CD4-positive, CD25-positive, alpha-beta regulatory T cell (primary cell): ENCODE results near the gene PTPRG. TPM values are rescaled to one million over a fixed set of nuclear protein-coding genes. Genes with fewer than 3 reads are reported as not detected.

Experiments used
- ATAC-seq, 2 donors: fragments of 150-1000 bp; cut with Tn5 transposase; one replicate each; pipeline ENCODE4 v1.10.0; 2021; ENCODE audit warnings: low read depth in 2 of 2, moderate number of reproducible peaks in 2 of 2, moderate library complexity in 1 of 2
- DNase-seq, 3 donors: peaks; one replicate each; pipeline versions ENCODE4 v3.0.0 to v3.0.0-alpha.2; 2012 to 2022; ENCODE audit warnings: mixed read lengths in 1 of 3
- H3K27ac ChIP-seq: one replicate; pipeline ENCODE4 v1.7.0; 2013; ENCODE audit warnings: mild to moderate bottlenecking, low read length; ENCODE audit not compliant: insufficient read depth, poor library complexity, severe bottlenecking
- H3K27me3 ChIP-seq: one replicate; pipeline ENCODE4 v1.7.0; 2013; ENCODE audit warnings: low read length; ENCODE audit not compliant: control insufficient read depth, insufficient read depth
- H3K36me3 ChIP-seq: one replicate; pipeline ENCODE4 v1.7.0; 2013; ENCODE audit warnings: mild to moderate bottlenecking, low read length, moderate library complexity; ENCODE audit not compliant: control insufficient read depth, insufficient read depth
- H3K4me1 ChIP-seq: 2 replicates; pipeline ENCODE4 v1.7.0; 2013; ENCODE audit warnings: mild to moderate bottlenecking, low read length; ENCODE audit not compliant: insufficient read depth, control insufficient read depth, poor library complexity, severe bottlenecking
- H3K4me3 ChIP-seq: one replicate; pipeline ENCODE4 v1.7.0; 2013; ENCODE audit warnings: low read depth, mild to moderate bottlenecking, low read length, moderate library complexity
- H3K9me3 ChIP-seq, 2 experiments: 1 replicate in 1 of 2; 2 replicates in 1 of 2; pipeline ENCODE4 v1.7.0; 2013; ENCODE audit warnings: low read length in 2 of 2, mild to moderate bottlenecking in 1 of 2, moderate library complexity in 1 of 2; ENCODE audit not compliant: control insufficient read depth in 2 of 2
- H3K27ac Mint-ChIP-seq, 3 donors: one replicate each; pipeline ENCODE4 v1.8.0; 2020 to 2022; ENCODE audit warnings: mild to moderate bottlenecking in 3 of 3, mixed read lengths in 3 of 3, moderate library complexity in 2 of 3
- H3K27me3 Mint-ChIP-seq: one replicate; pipeline ENCODE4 v1.8.0; 2022; ENCODE audit warnings: mild to moderate bottlenecking, mixed read lengths
- H3K36me3 Mint-ChIP-seq: one replicate; pipeline ENCODE4 v1.8.0; 2020; ENCODE audit warnings: mixed read lengths
- H3K4me1 Mint-ChIP-seq, 4 donors: one replicate each; pipeline ENCODE4 v1.8.0; 2020 to 2022; ENCODE audit warnings: mixed read lengths in 4 of 4, mild to moderate bottlenecking in 1 of 4
- H3K4me3 Mint-ChIP-seq, 4 donors: one replicate each; pipeline ENCODE4 v1.8.0; 2020 to 2022; ENCODE audit warnings: mild to moderate bottlenecking in 4 of 4, mixed read lengths in 4 of 4, moderate library complexity in 3 of 4
- H3K9me3 Mint-ChIP-seq, 7 donors: one replicate each; pipeline ENCODE4 v1.8.0; 2020 to 2022; ENCODE audit warnings: mixed read lengths in 7 of 7, mild to moderate bottlenecking in 3 of 7, moderate library complexity in 2 of 7
- polyA plus RNA-seq, 4 donors: library from polyadenylated mRNA; unstranded; fragments of 300-500 nt; fragmentation: Illumina TruSeq; gene quantifications; one replicate each; pipeline ENCODE4 v1.2.3, GENCODE V29; 2021
- total RNA-seq: library from RNA; stranded (reverse); gene quantifications from one replicate; pipeline ENCODE4 v1.2.3, GENCODE V29; 2022

The PTPRG gene
- total and polyA plus RNA-seq, 5 donors from 2014 or later: not detected

DNA sequence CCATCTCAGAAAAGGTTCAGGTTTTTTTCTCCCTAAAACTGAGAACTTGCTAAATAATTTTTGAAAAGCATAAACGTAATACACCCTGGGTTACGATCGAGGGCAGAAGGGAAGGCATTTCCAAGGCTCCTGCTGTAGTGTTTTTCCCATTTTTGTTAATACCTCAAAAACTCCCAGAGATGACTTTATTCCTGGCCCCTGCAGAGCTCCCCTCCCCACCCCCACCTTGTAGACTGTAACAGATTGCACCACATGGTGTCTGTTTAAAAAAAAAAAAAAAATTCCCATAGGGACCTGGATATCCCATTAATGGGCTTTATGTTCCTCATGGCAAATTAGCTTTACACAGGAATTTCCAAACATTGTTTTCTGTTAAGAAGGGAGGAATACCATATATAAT lies 773.8 kb downstream of the PTPRG start:
- ATAC-seq (no peak), DNase-seq (no peak)
- no peaks in the 10 kb centered on the region for H3K4me1 Mint-ChIP-seq
- peaks cover 0 to 3% (median 0%) of the 10 kb centered on the region in 7 donors for H3K9me3 Mint-ChIP-seq
- H3K4me3 Mint-ChIP-seq: no peak overlapping the region
- peaks cover 4% of the 10 kb centered on the region for H3K27me3 Mint-ChIP-seq
- H3K9me3 ChIP-seq: no peaks in the 10 kb centered on the region
- no peak overlapping the region for H3K27ac Mint-ChIP-seq
- H3K36me3 ChIP-seq: no peaks in the 10 kb centered on the region
- H3K4me3 ChIP-seq: no peak overlapping the region
- H3K36me3 Mint-ChIP-seq: no peaks in the 10 kb centered on the region
- no peak overlapping the region for H3K27ac ChIP-seq
- no peaks in the 10 kb centered on the region for H3K27me3 ChIP-seq
- no peaks in the 10 kb centered on the region for H3K4me1 ChIP-seq

DNA sequence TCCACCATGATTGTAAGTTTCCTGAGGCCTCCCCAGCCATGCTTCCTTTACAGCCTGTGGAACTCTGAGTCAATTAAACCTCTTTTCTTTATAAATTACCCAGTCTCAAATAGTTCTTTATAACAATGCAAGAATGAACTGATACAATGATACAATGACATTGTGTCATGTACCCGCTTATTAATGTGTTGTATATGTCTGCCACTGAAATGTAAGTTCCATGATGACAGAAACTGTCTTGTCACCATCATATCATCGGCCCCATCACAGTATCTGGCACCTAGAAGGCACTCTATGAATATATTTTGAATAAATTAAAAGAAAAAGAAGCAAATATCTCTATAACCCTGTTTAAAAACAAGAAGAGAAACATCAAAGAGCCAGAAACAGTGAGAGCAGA lies 782.4 kb downstream of the PTPRG start:
- Histone ChIP-seq H3K36me3 (no peaks in the 10 kb centered on the region), H3K9me3 (no peaks in the 10 kb centered on the region), H3K4me1 (no peaks in the 10 kb centered on the region), H3K4me3 (no peak overlapping the region), H3K27ac (no peak overlapping the region), H3K27me3 (no peaks in the 10 kb centered on the region)
- no peaks in the 10 kb centered on the region for H3K36me3 Mint-ChIP-seq
- no peaks in the 10 kb centered on the region for H3K4me1 Mint-ChIP-seq
- H3K4me3 Mint-ChIP-seq: no peak overlapping the region
- no peak for DNase-seq
- no peak for ATAC-seq
- no peak overlapping the region for H3K27ac Mint-ChIP-seq
- H3K9me3 Mint-ChIP-seq: peaks cover 0 to 10% (median 0%) of the 10 kb centered on the region in 7 donors
- peaks cover 5% of the 10 kb centered on the region for H3K27me3 Mint-ChIP-seq
